Measurements from ENCODE around the gene F2.
A peak's percentile ranks its signal among the peaks of the same experiment; 100 is the strongest.
"Not testable (repeated sequence)": the region's sequence is repeated elsewhere in the genome, so short reads cannot be mapped to it uniquely, and the experiment has no call there.

Gene F2

GRCh38 chr11:46719048-46719542 is at the start of gene F2:
TSS of gene F2 (plus strand) at chr11:46719213. CDS start at chr11:46719236, 23 bp downstream.
- H3K9me3 ChIP-seq (ENCODE audit: control insufficient read depth, insufficient read depth, low read depth, low read length): no peaks in the 10 kb centered on the region
- H3K4me1 ChIP-seq (ENCODE audit: control insufficient read depth, insufficient read depth, low read length): peaks cover 10% of the 10 kb centered on the region
- H3K4me3 ChIP-seq (ENCODE audit: low read depth, low read length): no peak within 1 kb of the TSS
- H3K27me3 ChIP-seq (ENCODE audit: control insufficient read depth, insufficient read depth, low read length): no peaks in the 10 kb centered on the region
- no peaks in the 10 kb centered on the region for H3K36me3 ChIP-seq (ENCODE audit: control insufficient read depth, insufficient read depth, low read length)
- no peak within 1 kb of the TSS for H3K27ac ChIP-seq (ENCODE audit: low read depth, low read length)
- no peak within 1 kb of the TSS for H3K9ac ChIP-seq (ENCODE audit: low read length)

GRCh38 chr11:46669711-46670139 is 49.3 kb upstream of the F2 start:
- Histone ChIP-seq H3K27me3 (ENCODE audit: control insufficient read depth, insufficient read depth, low read length) (no peaks in the 10 kb centered on the region), H3K9ac (ENCODE audit: low read length) (no peak overlapping the region), H3K4me3 (ENCODE audit: low read depth, low read length) (no peak overlapping the region), H3K36me3 (ENCODE audit: control insufficient read depth, insufficient read depth, low read length) (peaks cover 78% of the 10 kb centered on the region), H3K4me1 (ENCODE audit: control insufficient read depth, insufficient read depth, low read length) (peaks cover 15% of the 10 kb centered on the region), H3K9me3 (ENCODE audit: control insufficient read depth, insufficient read depth, low read depth, low read length) (no peaks in the 10 kb centered on the region), H3K27ac (ENCODE audit: low read depth, low read length) (no peak overlapping the region)

- H3K9me3 ChIP-seq (ENCODE audit: control insufficient read depth, insufficient read depth, low read depth, low read length); H3K4me3 ChIP-seq (ENCODE audit: low read depth, low read length); H3K27me3 ChIP-seq (ENCODE audit: control insufficient read depth, insufficient read depth, low read length); H3K27ac ChIP-seq (ENCODE audit: low read depth, low read length); H3K9ac ChIP-seq (ENCODE audit: low read length): not testable (repeated sequence)
- Histone ChIP-seq H3K36me3 (ENCODE audit: control insufficient read depth, insufficient read depth, low read length) (peaks cover 73% of the 10 kb centered on the region), H3K4me1 (ENCODE audit: control insufficient read depth, insufficient read depth, low read length) (peaks cover 22% of the 10 kb centered on the region)
Measured at GRCh38 chr11:46670521-46670920, 48.5 kb upstream of the F2 start.

- Histone ChIP-seq H3K9ac (ENCODE audit: low read length) (no peak overlapping the region), H3K9me3 (ENCODE audit: control insufficient read depth, insufficient read depth, low read depth, low read length) (no peaks in the 10 kb centered on the region), H3K4me1 (ENCODE audit: control insufficient read depth, insufficient read depth, low read length) (peaks cover 26% of the 10 kb centered on the region), H3K27me3 (ENCODE audit: control insufficient read depth, insufficient read depth, low read length) (no peaks in the 10 kb centered on the region), H3K36me3 (ENCODE audit: control insufficient read depth, insufficient read depth, low read length) (peaks cover 61% of the 10 kb centered on the region), H3K27ac (ENCODE audit: low read depth, low read length) (no peak overlapping the region), H3K4me3 (ENCODE audit: low read depth, low read length) (no peak overlapping the region)
Measured at GRCh38 chr11:46671958-46672315, 47.1 kb upstream of the F2 start.

- H3K4me3 ChIP-seq (ENCODE audit: low read depth, low read length): no peak overlapping the region
- H3K27me3 ChIP-seq (ENCODE audit: control insufficient read depth, insufficient read depth, low read length): no peaks in the 10 kb centered on the region
- no peak overlapping the region for H3K9ac ChIP-seq (ENCODE audit: low read length)
- peaks cover 26% of the 10 kb centered on the region for H3K4me1 ChIP-seq (ENCODE audit: control insufficient read depth, insufficient read depth, low read length)
- H3K36me3 ChIP-seq (ENCODE audit: control insufficient read depth, insufficient read depth, low read length): peaks cover 56% of the 10 kb centered on the region
- H3K27ac ChIP-seq (ENCODE audit: low read depth, low read length): no peak overlapping the region
- no peaks in the 10 kb centered on the region for H3K9me3 ChIP-seq (ENCODE audit: control insufficient read depth, insufficient read depth, low read depth, low read length)
Measured at GRCh38 chr11:46672381-46672839, 46.6 kb upstream of the F2 start.

- no peak overlapping the region for H3K4me3 ChIP-seq (ENCODE audit: low read depth, low read length)
- peaks cover 51% of the 10 kb centered on the region for H3K36me3 ChIP-seq (ENCODE audit: control insufficient read depth, insufficient read depth, low read length)
- H3K27me3 ChIP-seq (ENCODE audit: control insufficient read depth, insufficient read depth, low read length): no peaks in the 10 kb centered on the region
- H3K9ac ChIP-seq (ENCODE audit: low read length): peak overlapping the region; percentile 43
- no peaks in the 10 kb centered on the region for H3K9me3 ChIP-seq (ENCODE audit: control insufficient read depth, insufficient read depth, low read depth, low read length)
- peak overlapping the region; percentile 64; the same call in 1 of the 2 replicates for H3K27ac ChIP-seq (ENCODE audit: low read depth, low read length)
- peaks cover 26% of the 10 kb centered on the region for H3K4me1 ChIP-seq (ENCODE audit: control insufficient read depth, insufficient read depth, low read length)
Measured at GRCh38 chr11:46673713-46674462, 45.1 kb upstream of the F2 start.

- Histone ChIP-seq H3K27ac (ENCODE audit: low read depth, low read length) (peak overlapping the region; percentile 64; the same call in 1 of the 2 replicates), H3K36me3 (ENCODE audit: control insufficient read depth, insufficient read depth, low read length) (peaks cover 51% of the 10 kb centered on the region), H3K4me1 (ENCODE audit: control insufficient read depth, insufficient read depth, low read length) (peaks cover 26% of the 10 kb centered on the region), H3K9ac (ENCODE audit: low read length) (peak overlapping the region; percentile 43), H3K4me3 (ENCODE audit: low read depth, low read length) (peak overlapping the region; percentile 19; the same call in 1 of the 2 replicates), H3K9me3 (ENCODE audit: control insufficient read depth, insufficient read depth, low read depth, low read length) (no peaks in the 10 kb centered on the region), H3K27me3 (ENCODE audit: control insufficient read depth, insufficient read depth, low read length) (no peaks in the 10 kb centered on the region)
Measured at GRCh38 chr11:46674463-46675287, 44.3 kb upstream of the F2 start.

GRCh38 chr11:46675288-46675851 is 43.6 kb upstream of the F2 start:
- Histone ChIP-seq H3K9me3 (ENCODE audit: control insufficient read depth, insufficient read depth, low read depth, low read length) (no peaks in the 10 kb centered on the region), H3K4me1 (ENCODE audit: control insufficient read depth, insufficient read depth, low read length) (peaks cover 26% of the 10 kb centered on the region), H3K9ac (ENCODE audit: low read length) (no peak overlapping the region), H3K27me3 (ENCODE audit: control insufficient read depth, insufficient read depth, low read length) (no peaks in the 10 kb centered on the region), H3K4me3 (ENCODE audit: low read depth, low read length) (no peak overlapping the region), H3K36me3 (ENCODE audit: control insufficient read depth, insufficient read depth, low read length) (peaks cover 53% of the 10 kb centered on the region), H3K27ac (ENCODE audit: low read depth, low read length) (peak overlapping the region; percentile 8; the same call in 1 of the 2 replicates)

- Histone ChIP-seq H3K27me3 (ENCODE audit: control insufficient read depth, insufficient read depth, low read length) (no peaks in the 10 kb centered on the region), H3K36me3 (ENCODE audit: control insufficient read depth, insufficient read depth, low read length) (peaks cover 51% of the 10 kb centered on the region), H3K27ac (ENCODE audit: low read depth, low read length) (peak overlapping the region; percentile 8; the same call in 1 of the 2 replicates), H3K4me1 (ENCODE audit: control insufficient read depth, insufficient read depth, low read length) (peaks cover 26% of the 10 kb centered on the region), H3K4me3 (ENCODE audit: low read depth, low read length) (no peak overlapping the region), H3K9me3 (ENCODE audit: control insufficient read depth, insufficient read depth, low read depth, low read length) (no peaks in the 10 kb centered on the region), H3K9ac (ENCODE audit: low read length) (no peak overlapping the region)
Measured at GRCh38 chr11:46675949-46676348, 43.1 kb upstream of the F2 start.

- H3K27ac ChIP-seq (ENCODE audit: low read depth, low read length): no peak overlapping the region
- peaks cover 51% of the 10 kb centered on the region for H3K36me3 ChIP-seq (ENCODE audit: control insufficient read depth, insufficient read depth, low read length)
- peaks cover 26% of the 10 kb centered on the region for H3K4me1 ChIP-seq (ENCODE audit: control insufficient read depth, insufficient read depth, low read length)
- H3K27me3 ChIP-seq (ENCODE audit: control insufficient read depth, insufficient read depth, low read length): no peaks in the 10 kb centered on the region
- H3K9ac ChIP-seq (ENCODE audit: low read length): no peak overlapping the region
- H3K4me3 ChIP-seq (ENCODE audit: low read depth, low read length): no peak overlapping the region
- H3K9me3 ChIP-seq (ENCODE audit: control insufficient read depth, insufficient read depth, low read depth, low read length): no peaks in the 10 kb centered on the region
Measured at GRCh38 chr11:46676436-46677158, 42.4 kb upstream of the F2 start.
